ENCODE data around the gene ERBB4.

ERBB4 gene

GRCh38 chr2:211329882-211330281, 1208.7 kb downstream of the ERBB4 start:
- Histone ChIP-seq H3K27me3 (ENCODE audit: control insufficient read depth in 2 of 2, insufficient read depth in 2 of 2, low read length in 2 of 2) (no peaks in the 10 kb centered on the region), H3K36me3 (ENCODE audit: control insufficient read depth in 2 of 2, insufficient read depth in 2 of 2, low read length in 2 of 2) (no peaks in the 10 kb centered on the region), H3K4me3 (ENCODE audit: low read length in 2 of 2) (no peak overlapping the region), H3K4me1 (ENCODE audit: control insufficient read depth in 2 of 2, insufficient read depth in 2 of 2, low read length in 2 of 2) (peaks cover 0 to 3% of the 10 kb centered on the region in 2 donors), H3K27ac (ENCODE audit: low read depth in 2 of 2, low read length in 2 of 2) (no peak overlapping the region), H3K9ac (ENCODE audit: low read depth in 1 of 2, low read length in 2 of 2) (no peak overlapping the region), H3K9me3 (ENCODE audit: control insufficient read depth in 2 of 2, low read length in 2 of 2) (no peaks in the 10 kb centered on the region)

DNA sequence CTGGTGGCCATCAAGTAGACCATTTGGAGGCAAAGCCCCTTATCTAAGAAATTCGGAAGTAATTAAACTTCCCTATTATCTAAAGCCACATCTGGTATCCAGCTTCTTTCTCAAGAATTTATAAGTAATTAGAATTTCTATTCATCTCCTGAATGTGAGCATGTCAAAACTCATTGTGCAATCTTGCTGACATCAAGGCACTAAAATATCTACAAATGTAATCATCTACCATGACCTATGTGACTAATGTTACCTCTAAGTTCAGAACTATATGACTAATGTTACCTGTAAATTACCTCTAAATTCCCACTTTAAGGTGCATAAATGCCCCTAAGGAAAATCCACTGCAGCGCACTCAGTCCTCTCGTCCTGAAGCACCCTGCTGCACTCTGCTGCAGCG, 1209.2 kb downstream of the ERBB4 start:
- peaks cover 0 to 3% of the 10 kb centered on the region in 2 donors for H3K4me1 ChIP-seq (ENCODE audit: control insufficient read depth in 2 of 2, insufficient read depth in 2 of 2, low read length in 2 of 2)
- H3K27ac ChIP-seq (ENCODE audit: low read depth in 2 of 2, low read length in 2 of 2) = no peak overlapping the region
- H3K4me3 ChIP-seq (ENCODE audit: low read length in 2 of 2) = no peak overlapping the region
- no peaks in the 10 kb centered on the region for H3K27me3 ChIP-seq (ENCODE audit: control insufficient read depth in 2 of 2, insufficient read depth in 2 of 2, low read length in 2 of 2)
- H3K9me3 ChIP-seq (ENCODE audit: control insufficient read depth in 2 of 2, low read length in 2 of 2) = no peaks in the 10 kb centered on the region
- H3K9ac ChIP-seq (ENCODE audit: low read depth in 1 of 2, low read length in 2 of 2) = no peak overlapping the region
- H3K36me3 ChIP-seq (ENCODE audit: control insufficient read depth in 2 of 2, insufficient read depth in 2 of 2, low read length in 2 of 2) = no peaks in the 10 kb centered on the region

DNA sequence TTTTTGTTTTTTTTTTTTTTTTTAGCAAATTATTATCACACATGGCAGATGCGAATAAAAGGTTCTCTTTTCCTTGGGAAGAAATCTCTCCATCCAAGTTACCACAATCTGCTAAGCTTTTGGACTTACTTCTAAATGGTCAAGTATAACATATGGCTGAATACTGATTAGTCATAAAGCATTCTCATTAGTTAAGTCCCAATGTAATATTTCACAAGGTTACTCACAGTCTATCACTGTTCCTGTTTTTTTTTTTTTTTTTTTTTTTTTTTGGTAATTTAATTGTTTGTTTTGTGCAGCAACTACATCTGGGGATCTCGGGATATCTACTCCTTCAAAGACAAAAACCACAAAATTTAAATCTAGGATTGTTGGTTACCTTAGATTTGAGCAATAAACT, 1210.5 kb downstream of the ERBB4 start:
- Histone ChIP-seq H3K9ac (ENCODE audit: low read depth in 1 of 2, low read length in 2 of 2) (no peak overlapping the region), H3K9me3 (ENCODE audit: control insufficient read depth in 2 of 2, low read length in 2 of 2) (no peaks in the 10 kb centered on the region), H3K27ac (ENCODE audit: low read depth in 2 of 2, low read length in 2 of 2) (no peak overlapping the region), H3K4me3 (ENCODE audit: low read length in 2 of 2) (no peak overlapping the region), H3K27me3 (ENCODE audit: control insufficient read depth in 2 of 2, insufficient read depth in 2 of 2, low read length in 2 of 2) (no peaks in the 10 kb centered on the region), H3K4me1 (ENCODE audit: control insufficient read depth in 2 of 2, insufficient read depth in 2 of 2, low read length in 2 of 2) (no peaks in the 10 kb centered on the region), H3K36me3 (ENCODE audit: control insufficient read depth in 2 of 2, insufficient read depth in 2 of 2, low read length in 2 of 2) (no peaks in the 10 kb centered on the region)

Data from mucosa of rectum (tissue), 2 donors.